ENCODE results near the gene NOVA2.
"Not testable (repeated sequence)": the region's sequence is repeated elsewhere in the genome, so short reads cannot be mapped to it uniquely, and the experiment has no call there.

The NOVA2 gene

GRCh38 chr19:45920458-45920857, 53.2 kb downstream of the NOVA2 start:
- peak; percentile 46 for DNase-seq

- DNase-seq, result no peak
Measured at GRCh38 chr19:45919678-45920077, 54.0 kb downstream of the NOVA2 start.

- peak; percentile 28 for DNase-seq
Measured at GRCh38 chr19:45918721-45919120, 54.9 kb downstream of the NOVA2 start.

GRCh38 chr19:45917421-45918091, 56.1 kb downstream of the NOVA2 start:
- peak; percentile 73 for DNase-seq

- peak; percentile 29 for DNase-seq
Measured at GRCh38 chr19:45913874-45914830, 59.5 kb downstream of the NOVA2 start, which contains the start of gene NANOS2. NANOS2 (minus strand) TSS chr19:45914778; CDS start chr19:45914693, 85 bp downstream.

GRCh38 chr19:45911291-45911690, 62.4 kb downstream of the NOVA2 start:
- DNase-seq, result no peak

GRCh38 chr19:45908956-45909355, 64.7 kb downstream of the NOVA2 start:
- DNase-seq, result no peak

GRCh38 chr19:45906221-45906620, 67.4 kb downstream of the NOVA2 start:
- no peak for DNase-seq

GRCh38 chr19:45905011-45905410, 68.7 kb downstream of the NOVA2 start:
- no peak for DNase-seq

GRCh38 chr19:45902651-45903625, 70.7 kb downstream of the NOVA2 start:
- DNase-seq, result peak; percentile 100

GRCh38 chr19:45901912-45902650, 71.6 kb downstream of the NOVA2 start, which contains the start of gene MYPOP:
MYPOP (minus strand) TSS chr19:45902613; CDS start chr19:45901773, 840 bp downstream.
- no peak for DNase-seq

GRCh38 chr19:45901432-45901911, 72.2 kb downstream of the NOVA2 start:
- DNase-seq, result no peak

GRCh38 chr19:45900738-45901431, 72.8 kb downstream of the NOVA2 start:
- no peak for DNase-seq

- no peak for DNase-seq
Measured at GRCh38 chr19:45899919-45900589, 73.6 kb downstream of the NOVA2 start.

- DNase-seq, result no peak
Measured at GRCh38 chr19:45899253-45899652, 74.4 kb downstream of the NOVA2 start.

GRCh38 chr19:45897261-45897812, 76.3 kb downstream of the NOVA2 start:
- no peak for DNase-seq

GRCh38 chr19:45895983-45896599, 77.6 kb downstream of the NOVA2 start:
- not testable (repeated sequence) for DNase-seq

GRCh38 chr19:45895519-45895972, 78.1 kb downstream of the NOVA2 start:
- DNase-seq, result no peak

GRCh38 chr19:45890877-45891276, 82.8 kb downstream of the NOVA2 start:
- DNase-seq, result no peak
